K562 (cell line): ENCODE data around the gene KLHL22. TPM values are rescaled to one million over a fixed set of nuclear protein-coding genes. Genes with fewer than 3 reads are reported as not detected.

Experiments used
- ARHGAP35 ChIP-seq: fragments of 450-650 bp; IDR thresholded peaks from 2 replicates; pipeline ENCODE4 v1.6.1; 2018; ENCODE audit not compliant: partially characterized antibody
- CEBPG ChIP-seq, 3 experiments: fragments of 200-800 bp in 1 of 3; sonication (Bioruptor generic) in 1 of 3; sonication (generic) in 1 of 3; formaldehyde crosslinking in 1 of 3; IDR thresholded peaks in 2 of 3; conservative IDR thresholded peaks in 1 of 3; 2 replicates each; pipeline versions ENCODE4 v1.6.1 to v1.8.0; 2016 to 2022; ENCODE audit warnings: missing compliant biosample characterization in 2 of 3, missing genetic modification characterization in 2 of 3, mild to moderate bottlenecking in 1 of 3, missing genetic modification reagents in 1 of 3
- CTCFL ChIP-seq: IDR thresholded peaks from 2 replicates; pipeline ENCODE4 v1.6.1; 2011; ENCODE audit warnings: borderline replicate concordance, low read depth, mild to moderate bottlenecking, moderate library complexity, low read length; ENCODE audit not compliant: insufficient read depth, poor library complexity, severe bottlenecking
- DACH1 ChIP-seq: fragments of 450-650 bp; IDR thresholded peaks from 2 replicates; pipeline ENCODE4 v1.6.1; 2018; ENCODE audit not compliant: partially characterized antibody
- FOXA1 ChIP-seq: fragments of 450-650 bp; IDR thresholded peaks from 2 replicates; pipeline ENCODE4 v1.6.1; 2016; ENCODE audit warnings: mild to moderate bottlenecking, borderline replicate concordance
- HMG20A ChIP-seq: fragments of 450-650 bp; formaldehyde crosslinking; conservative IDR thresholded peaks from 2 replicates; pipeline ENCODE4 v1.4.0; 2020; ENCODE audit warnings: mild to moderate bottlenecking, mixed read lengths
- HNRNPUL1 ChIP-seq: fragments of 200-400 bp; formaldehyde crosslinking; IDR thresholded peaks from 2 replicates; pipeline ENCODE4 v1.6.1; 2017; ENCODE audit warnings: low read length
- KLF13 ChIP-seq: fragments of 450-650 bp; IDR thresholded peaks from 2 replicates; pipeline ENCODE4 v1.6.1; 2016; ENCODE audit warnings: missing genetic modification characterization, low read depth, mild to moderate bottlenecking, missing compliant biosample characterization, moderate library complexity, borderline replicate concordance
- KLF16 ChIP-seq: IDR thresholded peaks from 2 replicates; pipeline ENCODE4 v1.6.1; 2016; ENCODE audit warnings: antibody characterized with exemption
- NFRKB ChIP-seq: fragments of 450-650 bp; IDR thresholded peaks from 2 replicates; pipeline ENCODE4 v1.6.1; 2016; ENCODE audit warnings: low read depth
- PPARD ChIP-seq: fragments of 250-450 bp; sonication (Bioruptor Pico); IDR thresholded peaks from 2 replicates; pipeline ENCODE4 v1.8.0; 2022; ENCODE audit warnings: inconsistent platforms, mild to moderate bottlenecking, moderate library complexity
- RB1 ChIP-seq: fragments of 450-650 bp; IDR thresholded peaks from 2 replicates; pipeline ENCODE4 v1.6.1; 2017; ENCODE audit warnings: low read depth, mild to moderate bottlenecking
- SAP30 ChIP-seq: fragments of 200-600 bp; sonication (generic); IDR thresholded peaks from 2 replicates; pipeline ENCODE4 v1.6.1; 2012; ENCODE audit warnings: borderline replicate concordance, low read depth, mild to moderate bottlenecking, moderate library complexity, low read length, control low read depth, inconsistent platforms; ENCODE audit not compliant: insufficient read depth, poor library complexity, severe bottlenecking
- TAF7 ChIP-seq: fragments of 450-650 bp; IDR thresholded peaks from 2 replicates; pipeline ENCODE4 v1.6.1; 2016; ENCODE audit warnings: missing genetic modification characterization, missing compliant biosample characterization
- TEAD4 ChIP-seq, 2 experiments: sonication (generic) in 1 of 2; formaldehyde crosslinking in 1 of 2; IDR thresholded peaks; 2 replicates each; pipeline versions ENCODE4 v1.6.1 to v1.8.0; 2012 to 2022; ENCODE audit warnings: borderline replicate concordance in 1 of 2, inconsistent platforms in 1 of 2, low read length in 1 of 2, mild to moderate bottlenecking in 1 of 2, missing genetic modification reagents in 1 of 2
- ZNF12 ChIP-seq: sonication (generic); formaldehyde crosslinking; IDR thresholded peaks from 2 replicates; pipeline ENCODE4 v1.4.0; 2020; ENCODE audit warnings: mild to moderate bottlenecking, missing genetic modification reagents
- ZNF146 ChIP-seq: IDR thresholded peaks from one replicate; pipeline ENCODE4 v1.6.1; 2018; ENCODE audit warnings: missing compliant biosample characterization; ENCODE audit not compliant: unreplicated experiment
- ZNF232 ChIP-seq: sonication (generic); formaldehyde crosslinking; IDR thresholded peaks from 2 replicates; pipeline ENCODE4 v1.8.0; 2022; ENCODE audit warnings: mild to moderate bottlenecking, missing genetic modification reagents
- ZNF24 ChIP-seq: fragments of 450-650 bp; IDR thresholded peaks from 2 replicates; pipeline ENCODE4 v1.6.1; 2016
- ZNF311 ChIP-seq: fragments of 250-450 bp; sonication (Bioruptor Pico); IDR thresholded peaks from 2 replicates; pipeline ENCODE4 v1.4.0; 2020; ENCODE audit warnings: mild to moderate bottlenecking, moderate library complexity
- ZNF695 ChIP-seq: fragments of 450-650 bp; formaldehyde crosslinking; IDR thresholded peaks from 2 replicates; pipeline ENCODE4 v1.4.0; 2020; ENCODE audit warnings: mild to moderate bottlenecking, moderate library complexity
- polyA plus RNA-seq, 8 experiments: library from polyadenylated mRNA; depleted of rRNA in 4 of 8; stranded (reverse) in 5 of 8; unstranded in 3 of 8; fragments of >200 nt; fragmentation: Nextera tagmentation in 2 of 8; fragmentation: Illumina TruSeq in 1 of 8; extraction: Ambion mirVana in 2 of 8; extraction: Trizol in 1 of 8; gene quantifications; 2 replicates each; pipeline versions ENCODE4 v1.2.1 to v1.2.3, GENCODE V29; 2011 to 2014; ENCODE audit warnings: inconsistent platforms in 1 of 8, missing spikeins in 1 of 8
- total RNA-seq, 7 experiments: library from RNA; depleted of rRNA in 6 of 7; stranded (reverse); fragments of >200 nt in 6 of 7; fragmentation: Illumina TruSeq in 2 of 7; extraction: Trizol in 2 of 7; gene quantifications; 2 replicates each; pipeline versions ENCODE4 v1.2.1 to v1.2.3, GENCODE V29; 2011 to 2021; ENCODE audit warnings: low replicate concordance in 1 of 7
- TF ChIP-seq, protein P1 (sequence below): IDR thresholded peaks from 2 replicates; pipeline ENCODE4 v1.6.1; 2012; ENCODE audit warnings: low read depth, low read length, improper control_type of control experiment, borderline replicate concordance
- TF ChIP-seq, protein P2 (sequence below): sonication (generic); formaldehyde crosslinking; IDR thresholded peaks from 2 replicates; pipeline ENCODE4 v1.8.0; 2022; ENCODE audit warnings: missing genetic modification reagents, mild to moderate bottlenecking, borderline replicate concordance

The KLHL22 gene
- total and polyA plus RNA-seq, 9 of the 15 experiments (the other 6 are each of a cell fraction or from before 2014, with no cell fraction given) = 1.3 to 25.6 (median 15.2) TPM

DNA sequence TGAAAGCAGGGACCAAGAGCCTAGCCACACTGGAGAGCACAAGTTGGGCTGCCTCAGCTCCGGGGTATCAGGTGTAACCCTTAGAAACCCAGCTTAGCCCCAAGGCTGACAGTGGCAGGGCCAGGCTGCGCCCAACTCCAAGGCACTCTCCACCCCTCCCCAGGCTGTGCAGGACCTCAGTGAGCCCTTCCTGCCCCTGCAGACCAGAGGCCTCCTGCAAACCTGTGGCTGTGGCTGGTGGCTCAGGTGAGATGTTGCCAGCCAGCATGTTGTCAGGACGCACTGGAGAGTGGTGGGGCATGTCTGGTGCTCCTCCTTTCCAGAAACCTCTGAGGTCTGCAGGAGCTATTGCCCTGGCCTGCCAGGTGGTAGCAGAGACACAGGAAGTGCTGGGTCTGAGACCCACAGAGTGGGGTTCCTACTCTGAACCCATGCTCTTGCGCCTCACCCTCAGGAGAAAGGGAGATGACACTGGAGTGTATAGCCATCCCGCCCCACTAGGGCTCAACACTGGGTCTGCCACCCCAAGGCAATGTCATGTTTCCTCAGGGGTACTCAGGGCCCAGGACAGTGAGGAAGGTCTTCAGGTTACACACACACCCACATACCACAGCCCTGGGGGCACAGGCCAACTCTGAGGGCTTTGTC is 55.5 kb downstream of the KLHL22 start (continued):
- no peak for TF ChIP-seq ZNF695
- TF ChIP-seq KLF16 = no peak
- no peak for TF ChIP-seq ZNF146 (CRISPR knock-in tag)
- no peak for TF ChIP-seq FOXA1
- TF ChIP-seq ZNF24 = no peak
- TF ChIP-seq CEBPG (CRISPR knock-in tag; IDR thresholded peaks at IDR 0.05) = no peak
- no peak for TF ChIP-seq CEBPG (tag; conservative IDR thresholded peaks at IDR 0.05 in 1 of 2, IDR thresholded peaks at IDR 0.05 in 1 of 2)
- no peak for TF ChIP-seq ZNF232 (CRISPR knock-in tag)
- TF ChIP-seq DACH1 = no peak
- TF ChIP-seq TEAD4 (IDR thresholded peaks at IDR 0.05; ENCODE audit: low read length) = no peak
- TF ChIP-seq TEAD4 (CRISPR knock-in tag; IDR thresholded peaks at IDR 0.05; ENCODE audit: borderline replicate concordance) = peak; percentile 77; the same call in 1 of the 2 replicates
- TF ChIP-seq ZNF12 (CRISPR knock-in tag) = 0 out of 2 replicates have a peak, but pooled peaks have one; percentile 77
- TF ChIP-seq, protein P1, sequence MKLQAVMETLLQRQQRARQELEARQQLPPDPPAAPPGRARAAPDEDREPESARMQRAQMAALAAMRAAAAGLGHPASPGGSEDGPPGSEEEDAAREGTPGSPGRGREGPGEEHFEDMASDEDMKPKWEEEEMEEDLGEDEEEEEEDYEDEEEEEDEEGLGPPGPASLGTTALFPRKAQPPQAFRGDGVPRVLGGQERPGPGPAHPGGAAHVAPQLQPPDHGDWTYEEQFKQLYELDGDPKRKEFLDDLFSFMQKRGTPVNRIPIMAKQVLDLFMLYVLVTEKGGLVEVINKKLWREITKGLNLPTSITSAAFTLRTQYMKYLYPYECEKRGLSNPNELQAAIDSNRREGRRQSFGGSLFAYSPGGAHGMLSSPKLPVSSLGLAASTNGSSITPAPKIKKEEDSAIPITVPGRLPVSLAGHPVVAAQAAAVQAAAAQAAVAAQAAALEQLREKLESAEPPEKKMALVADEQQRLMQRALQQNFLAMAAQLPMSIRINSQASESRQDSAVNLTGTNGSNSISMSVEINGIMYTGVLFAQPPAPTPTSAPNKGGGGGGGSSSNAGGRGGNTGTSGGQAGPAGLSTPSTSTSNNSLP = no peak
- TF ChIP-seq HNRNPUL1 = no peak
- TF ChIP-seq TAF7 (tag) = no peak
- TF ChIP-seq HMG20A = no peak
- no peak for TF ChIP-seq ZNF311 (CRISPR knock-in tag)
- TF ChIP-seq KLF13 (tag) = no peak
- TF ChIP-seq PPARD (CRISPR knock-in tag) = no peak
- TF ChIP-seq NFRKB = no peak
- TF ChIP-seq ARHGAP35 = no peak
- TF ChIP-seq RB1 = no peak
- TF ChIP-seq CTCFL = no peak
- TF ChIP-seq, protein P2, sequence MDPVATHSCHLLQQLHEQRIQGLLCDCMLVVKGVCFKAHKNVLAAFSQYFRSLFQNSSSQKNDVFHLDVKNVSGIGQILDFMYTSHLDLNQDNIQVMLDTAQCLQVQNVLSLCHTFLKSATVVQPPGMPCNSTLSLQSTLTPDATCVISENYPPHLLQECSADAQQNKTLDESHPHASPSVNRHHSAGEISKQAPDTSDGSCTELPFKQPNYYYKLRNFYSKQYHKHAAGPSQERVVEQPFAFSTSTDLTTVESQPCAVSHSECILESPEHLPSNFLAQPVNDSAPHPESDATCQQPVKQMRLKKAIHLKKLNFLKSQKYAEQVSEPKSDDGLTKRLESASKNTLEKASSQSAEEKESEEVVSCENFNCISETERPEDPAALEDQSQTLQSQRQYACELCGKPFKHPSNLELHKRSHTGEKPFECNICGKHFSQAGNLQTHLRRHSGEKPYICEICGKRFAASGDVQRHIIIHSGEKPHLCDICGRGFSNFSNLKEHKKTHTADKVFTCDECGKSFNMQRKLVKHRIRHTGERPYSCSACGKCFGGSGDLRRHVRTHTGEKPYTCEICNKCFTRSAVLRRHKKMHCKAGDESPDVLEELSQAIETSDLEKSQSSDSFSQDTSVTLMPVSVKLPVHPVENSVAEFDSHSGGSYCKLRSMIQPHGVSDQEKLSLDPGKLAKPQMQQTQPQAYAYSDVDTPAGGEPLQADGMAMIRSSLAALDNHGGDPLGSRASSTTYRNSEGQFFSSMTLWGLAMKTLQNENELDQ = no peak
- no peak for TF ChIP-seq SAP30
